Ovary (tissue), 9 donors: ENCODE measurements around the gene SYNCRIP. TPM values are rescaled to one million over a fixed set of nuclear protein-coding genes. Genes with fewer than 3 reads are reported as not detected.

Experiments
- DNase-seq, 5 donors: peaks; one replicate each; pipeline ENCODE4 v3.0.0-alpha.2; 2019 to 2020
- H3K27ac ChIP-seq, 2 donors: fragments of 200-600 bp; one replicate each; pipeline versions ENCODE4 v1.5.1 to v1.8.0; 2019 to 2022
- H3K27me3 ChIP-seq: fragments of 200-600 bp; one replicate; pipeline ENCODE4 v1.8.0; 2022
- H3K36me3 ChIP-seq: fragments of 200-600 bp; sonication (generic); one replicate; pipeline ENCODE4 v1.5.1; 2019
- H3K4me1 ChIP-seq: one replicate; pipeline ENCODE4 v1.8.1; 2013; ENCODE audit warnings: mild to moderate bottlenecking, moderate library complexity; ENCODE audit not compliant: insufficient read depth
- H3K4me3 ChIP-seq: fragments of 200-600 bp; sonication (generic); one replicate; pipeline ENCODE4 v1.5.1; 2017
- H3K9me3 ChIP-seq, 2 donors: fragments of 200-600 bp in 1 of 2; sonication (generic) in 1 of 2; one replicate each; pipeline versions ENCODE4 v1.5.1 to v1.8.1; 2013 to 2019; ENCODE audit warnings: mild to moderate bottlenecking in 1 of 2, moderate library complexity in 1 of 2
- EP300 ChIP-seq: sonication (generic); formaldehyde crosslinking; IDR thresholded peaks from one replicate; pipeline ENCODE4 v1.6.1; 2017; ENCODE audit warnings: antibody characterized with exemption
- POLR2A ChIP-seq: fragments of 450-650 bp; IDR thresholded peaks from one replicate; pipeline ENCODE4 v1.6.1; 2017; ENCODE audit warnings: antibody characterized with exemption, mild to moderate bottlenecking, moderate library complexity
- WGBS, 3 donors: extraction: QIAGEN DNeasy Blood & Tissue Kit in 1 of 3; methylation state at CpG; one replicate each; pipeline versions ENCODE4 v1.1.5 to v1.1.7; 2013 to 2017; 5-methylcytosine and 5-hydroxymethylcytosine counted together
- intact Hi-C, 4 donors: fragments of 100-400 bp; cut with DNase I; formaldehyde crosslinking; loops; one replicate each; pipeline versions ENCODE4 v1.11.0 to v1.15.1; 2022 to 2023
- polyA plus RNA-seq, 2 donors: library from polyadenylated mRNA; stranded (reverse); fragments of 200-250 nt in 1 of 2; fragments of 350-450 nt in 1 of 2; fragmentation: Illumina TruSeq in 1 of 2; extraction: RNeasy Lipid Tissue Mini Kit (QIAGEN cat#74804) in 1 of 2; gene quantifications; one replicate each; pipeline ENCODE4 v1.2.3, GENCODE V29; 2013 to 2014
- total RNA-seq, 7 donors: library from RNA; depleted of rRNA in 2 of 7; stranded (reverse); fragments of >200 nt in 2 of 7; fragmentation: NEBNext Ultra II Directional in 3 of 7; extraction: Animal tissue kit (Norgen Biotek cat#: 25700) in 3 of 7; gene quantifications; one replicate each; pipeline versions ENCODE4 v1.1.0 to v1.2.4, GENCODE V29; 2016 to 2023
- TF ChIP-seq, protein P1 (sequence below), 3 donors: fragments of 450-650 bp in 2 of 3; fragments of 200-600 bp in 1 of 3; IDR thresholded peaks; one replicate each; pipeline versions ENCODE4 v1.5.1 to v1.8.0; 2016 to 2022; ENCODE audit warnings: antibody characterized with exemption in 3 of 3, mild to moderate bottlenecking in 1 of 3
- donor health status: DM: no; HTN: no; CAD: no; lungs with moderate emphysema.
- donor health status: DM: no; HTN: no; CAD: no.
- donor health status: Bipolar disorder and iron deficiency.
- donor health status: DM: yes; HTN: yes; CAD: no.
- donor health status: DM: no; HTN: no; CAD: no.
- donor health status: DM: yes; HTN: yes; CAD: no.

The SYNCRIP gene
- total and polyA plus RNA-seq, 9 donors, result 33.2 to 109 (median 92.8) TPM

DNA sequence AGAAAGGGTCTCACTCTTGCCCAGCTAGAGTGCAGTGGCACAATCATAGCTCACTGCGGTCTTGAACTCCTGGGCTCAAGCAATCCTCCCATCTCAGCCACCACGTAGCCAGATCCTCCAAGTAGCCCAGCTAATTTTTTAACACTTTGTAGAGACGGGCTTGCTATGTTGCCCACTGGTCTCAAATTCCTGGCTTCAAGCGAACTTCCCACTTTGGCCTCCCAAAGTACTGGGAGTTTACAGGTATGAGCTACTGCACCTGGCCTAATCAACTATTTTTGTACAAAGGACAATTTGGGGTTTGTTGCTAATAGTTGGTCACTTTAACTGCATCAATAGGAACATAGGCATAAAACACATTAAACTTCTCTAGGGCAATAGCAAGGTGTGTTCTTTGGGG, 29.9 kb upstream of the SYNCRIP start:
- WGBS, 3 donors, result 91 to 95% (median 91%) methylated on average over 4 of the region's 4 CpGs
- Histone ChIP-seq H3K9me3 (no peaks in the 10 kb centered on the region), H3K4me3 (no peak overlapping the region), H3K27ac (no peak overlapping the region), H3K36me3 (no peaks in the 10 kb centered on the region), H3K27me3 (no peaks in the 10 kb centered on the region), H3K4me1 (peaks cover 7% of the 10 kb centered on the region)
- TF ChIP-seq EP300 (no peak), POLR2A (no peak)
- TF ChIP-seq, protein P1, sequence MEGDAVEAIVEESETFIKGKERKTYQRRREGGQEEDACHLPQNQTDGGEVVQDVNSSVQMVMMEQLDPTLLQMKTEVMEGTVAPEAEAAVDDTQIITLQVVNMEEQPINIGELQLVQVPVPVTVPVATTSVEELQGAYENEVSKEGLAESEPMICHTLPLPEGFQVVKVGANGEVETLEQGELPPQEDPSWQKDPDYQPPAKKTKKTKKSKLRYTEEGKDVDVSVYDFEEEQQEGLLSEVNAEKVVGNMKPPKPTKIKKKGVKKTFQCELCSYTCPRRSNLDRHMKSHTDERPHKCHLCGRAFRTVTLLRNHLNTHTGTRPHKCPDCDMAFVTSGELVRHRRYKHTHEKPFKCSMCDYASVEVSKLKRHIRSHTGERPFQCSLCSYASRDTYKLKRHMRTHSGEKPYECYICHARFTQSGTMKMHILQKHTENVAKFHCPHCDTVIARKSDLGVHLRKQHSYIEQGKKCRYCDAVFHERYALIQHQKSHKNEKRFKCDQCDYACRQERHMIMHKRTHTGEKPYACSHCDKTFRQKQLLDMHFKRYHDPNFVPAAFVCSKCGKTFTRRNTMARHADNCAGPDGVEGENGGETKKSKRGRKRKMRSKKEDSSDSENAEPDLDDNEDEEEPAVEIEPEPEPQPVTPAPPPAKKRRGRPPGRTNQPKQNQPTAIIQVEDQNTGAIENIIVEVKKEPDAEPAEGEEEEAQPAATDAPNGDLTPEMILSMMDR (IDR thresholded peaks at IDR 0.05), result no peak
- intact Hi-C loops, result no loop called here
- no peak for DNase-seq

DNA sequence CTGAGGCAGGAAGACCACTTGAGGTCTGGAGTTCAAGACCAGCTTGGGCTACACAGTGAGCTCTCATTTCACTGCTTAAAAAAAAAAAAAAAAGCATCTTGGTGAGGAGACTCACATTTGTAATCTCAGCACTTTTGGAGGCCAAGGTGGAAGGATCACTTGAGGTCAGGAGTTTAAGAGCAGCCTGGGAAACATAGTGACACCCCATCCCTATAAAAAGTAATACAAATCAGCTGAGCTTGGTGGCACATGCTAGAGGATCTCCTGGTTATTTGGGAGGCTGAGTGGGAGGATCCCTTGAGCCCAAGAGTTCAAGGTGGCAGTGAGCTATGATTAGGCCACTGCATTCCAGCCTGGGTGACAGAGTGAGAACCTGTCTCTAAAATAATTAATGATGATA, 29.4 kb upstream of the SYNCRIP start:
- H3K4me1 ChIP-seq, result peaks cover 7% of the 10 kb centered on the region
- intact Hi-C loops, result no loop called here

DNA sequence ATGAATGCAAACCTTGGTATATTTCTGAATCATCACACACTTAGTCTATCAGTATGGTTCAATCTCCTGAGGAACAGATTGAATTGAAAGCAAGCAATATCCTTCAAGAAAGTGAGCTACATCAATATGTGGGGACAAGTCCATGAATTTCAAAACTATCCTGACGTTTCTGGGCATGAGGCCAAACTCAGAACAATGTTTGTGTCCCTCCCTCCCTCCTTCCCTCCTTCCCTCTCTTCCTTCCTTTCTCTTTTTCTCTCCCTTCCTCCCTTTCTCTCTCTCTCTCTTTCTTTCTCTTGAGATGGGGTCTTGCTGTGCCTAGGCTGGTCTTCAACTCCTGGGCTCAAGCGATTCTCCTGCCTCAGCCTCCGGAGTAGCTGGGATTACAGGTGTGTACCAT, 27.9 kb upstream of the SYNCRIP start:
- Histone ChIP-seq H3K27me3 (no peaks in the 10 kb centered on the region), H3K4me1 (peaks cover 7% of the 10 kb centered on the region), H3K9me3 (no peaks in the 10 kb centered on the region), H3K4me3 (no peak overlapping the region), H3K27ac (no peak overlapping the region), H3K36me3 (no peaks in the 10 kb centered on the region)
- intact Hi-C loops, result no loop called here
- no peak for DNase-seq
- WGBS, 3 donors, result 56 to 68% (median 64%) methylated on average over 3 of the region's 3 CpGs
- TF ChIP-seq POLR2A (no peak), EP300 (no peak)
- TF ChIP-seq, protein P1 (IDR thresholded peaks at IDR 0.05), result no peak

More for the DNA sequence above, 29.4 kb upstream of the SYNCRIP start:
- Histone ChIP-seq H3K4me3 (no peak overlapping the region), H3K27me3 (no peaks in the 10 kb centered on the region), H3K36me3 (no peaks in the 10 kb centered on the region), H3K27ac (no peak overlapping the region), H3K9me3 (no peaks in the 10 kb centered on the region)
- no peak for DNase-seq
- TF ChIP-seq, protein P1 (IDR thresholded peaks at IDR 0.05), result no peak
- TF ChIP-seq EP300 (no peak), POLR2A (no peak)

DNA sequence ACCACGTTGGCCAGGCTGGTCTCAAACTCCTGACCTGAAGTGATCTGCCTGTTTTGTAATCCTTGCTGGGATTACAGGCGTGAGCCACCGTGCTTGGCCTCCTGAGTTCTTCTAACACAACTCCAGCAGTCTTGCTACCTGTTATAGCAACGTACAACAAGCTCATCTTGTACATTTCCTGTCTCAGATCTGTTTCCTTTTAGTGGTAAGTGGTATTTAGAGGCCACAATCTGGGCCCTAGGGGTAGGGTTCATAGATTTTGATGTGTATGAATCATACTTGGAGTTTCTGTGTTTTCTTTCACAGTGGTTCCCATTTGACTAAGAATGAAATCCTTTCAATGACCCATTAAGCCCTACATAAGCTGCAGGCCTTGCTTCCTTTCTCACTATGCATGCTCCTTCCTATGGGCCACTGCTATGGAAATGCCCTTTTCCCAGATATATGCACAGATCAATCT, 27.1 kb upstream of the SYNCRIP start:
- peaks cover 1% of the 10 kb centered on the region for H3K4me1 ChIP-seq
- no peaks in the 10 kb centered on the region for H3K9me3 ChIP-seq
- no peak for DNase-seq
- no peak overlapping the region for H3K4me3 ChIP-seq
- no peaks in the 10 kb centered on the region for H3K27me3 ChIP-seq
- H3K27ac ChIP-seq, result no peak overlapping the region
- intact Hi-C loops, result loop anchor here in 1 of 4 donors (5.0 kb wide), 1 partner anchor 777 kb away; no protein-coding TSS in a partner anchor
- no peak for TF ChIP-seq EP300
- TF ChIP-seq, protein P1 (IDR thresholded peaks at IDR 0.05), result no peak
- TF ChIP-seq POLR2A, result no peak
- H3K36me3 ChIP-seq, result no peaks in the 10 kb centered on the region
- 67 to 79% (median 69%) methylated on average over 4 of the region's 4 CpGs for WGBS, 3 donors
